ENCODE data around the gene PDHX.

Gene PDHX

DNA sequence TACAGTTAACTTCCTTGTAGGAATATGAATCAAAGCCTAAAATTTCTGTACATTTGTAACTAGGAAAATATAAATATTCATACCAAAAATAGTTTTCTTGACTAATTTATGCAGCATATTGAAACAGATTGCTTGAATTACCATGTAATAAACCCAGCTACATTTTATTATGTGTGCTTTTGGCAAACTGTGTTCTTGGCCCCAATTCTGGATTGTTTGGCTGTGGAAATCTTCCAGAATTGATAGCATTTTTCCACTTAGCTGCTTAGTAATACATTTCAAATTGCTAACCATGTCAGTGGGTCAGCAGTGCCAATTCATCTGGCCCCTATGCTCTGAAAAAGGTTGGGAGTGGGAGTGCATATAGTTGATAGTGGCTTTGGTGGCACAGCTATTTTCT lies 32.3 kb downstream of the PDHX start:
- no peak for TF ChIP-seq CTCF (IDR thresholded peaks at IDR 0.05)

DNA sequence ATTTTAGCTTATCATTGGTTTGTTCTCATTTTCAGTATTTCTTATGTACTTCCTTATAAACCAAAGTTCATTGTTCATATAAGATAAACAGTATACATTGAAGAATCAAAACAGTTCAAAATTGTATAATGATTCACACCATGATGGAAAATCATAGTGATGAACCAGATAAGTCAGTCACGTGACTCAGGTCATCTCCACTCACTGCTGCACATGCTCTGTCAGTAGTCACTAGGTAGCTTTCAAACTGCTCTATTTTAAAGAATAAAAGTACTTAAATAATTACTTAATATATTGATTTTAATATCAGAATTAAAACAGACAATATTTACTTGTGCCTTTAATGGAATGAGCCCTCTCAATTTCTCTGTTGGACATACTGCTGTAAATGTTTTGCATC lies 37.5 kb downstream of the PDHX start:
- TF ChIP-seq CTCF (IDR thresholded peaks at IDR 0.05), result no peak

GRCh38 chr11:34957206-34957605 lies 40.8 kb downstream of the PDHX start:
- TF ChIP-seq CTCF (IDR thresholded peaks at IDR 0.05), result no peak

GRCh38 chr11:34957606-34958005 lies 41.2 kb downstream of the PDHX start:
- TF ChIP-seq CTCF (IDR thresholded peaks at IDR 0.05), result no peak

DNA sequence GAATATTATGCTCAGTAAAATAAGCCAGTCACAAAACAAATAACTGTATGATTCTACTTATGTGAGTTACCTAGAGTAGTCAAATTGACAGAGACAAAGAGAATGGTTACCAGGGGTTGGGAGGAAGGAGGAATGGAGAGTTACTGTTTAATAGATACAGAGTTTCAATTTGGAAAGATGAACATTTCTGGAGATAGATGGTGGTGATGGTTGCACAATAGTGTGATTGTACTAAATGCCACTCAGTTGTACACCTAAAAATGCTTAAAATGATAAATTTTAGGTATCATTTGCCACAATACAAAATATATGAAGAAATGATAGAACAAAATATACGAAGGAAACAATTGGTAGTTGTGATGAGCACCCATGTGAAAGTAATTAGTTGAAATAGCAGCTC lies 43.4 kb downstream of the PDHX start:
- TF ChIP-seq CTCF (IDR thresholded peaks at IDR 0.05), result no peak

GRCh38 chr11:34960277-34960676 lies 43.9 kb downstream of the PDHX start:
- TF ChIP-seq CTCF (IDR thresholded peaks at IDR 0.05), result no peak

GRCh38 chr11:34962034-34962433 lies 45.6 kb downstream of the PDHX start:
- no peak for TF ChIP-seq CTCF (IDR thresholded peaks at IDR 0.05)

- no peak for TF ChIP-seq CTCF (IDR thresholded peaks at IDR 0.05)
Observed at GRCh38 chr11:34963351-34963750, 46.9 kb downstream of the PDHX start.

Data from LNCAP (cell line).